A549 (cell line): Measurements from ENCODE around the gene ARMH2. TPM values are rescaled to one million over a fixed set of nuclear protein-coding genes. Genes with fewer than 3 reads are reported as not detected.

Experiments used
- ATAC-seq, 2 experiments: fragments of 200-7000 bp in 1 of 2; fragments of >200 bp in 1 of 2; cut with Nextera tagmentation in 1 of 2; cut with Tn5 transposase in 1 of 2; 3 replicates each; pipeline versions ENCODE4 v1.8.0 to v1.9.1; 2018 to 2020; ENCODE audit warnings: mild to moderate bottlenecking in 1 of 2, moderate library complexity in 1 of 2
- CTCF ChIA-PET: fragments of 300-600 bp; sonication (Branson Sonifier 250); formaldehyde crosslinking; extraction: SDS; loops from one replicate; lab custom pipeline; 2021; ENCODE audit warnings: antibody characterized with exemption, inconsistent platforms; lab: Yijun Ruan, JAX
- POLR2A ChIA-PET: fragments of 350-600 bp; formaldehyde crosslinking; extraction: SDS; loops from one replicate; lab custom pipeline; 2021; ENCODE audit warnings: antibody characterized with exemption, inconsistent platforms; lab: Yijun Ruan, JAX
- DNase-seq, 2 experiments: peaks; one replicate each; pipeline versions ENCODE4 v3.0.0 to v3.0.0-alpha.2; 2011 to 2016; ENCODE audit warnings: low read depth in 1 of 2, low spot score in 1 of 2
- FAIRE-seq: peaks from 2 replicates; lab custom pipeline; 2011; peaks lifted over from hg19 to GRCh38; lab: Jason Lieb, UNC
- H3K27ac ChIP-seq, 2 experiments: fragments of >200 bp; sonication (Bioruptor Twin); formaldehyde crosslinking; 3 replicates each; pipeline ENCODE4 v1.5.1; 2016 to 2017
- H3K4me1 ChIP-seq: fragments of >200 bp; sonication (Bioruptor Twin); formaldehyde crosslinking; 3 replicates; pipeline ENCODE4 v1.6.1; 2016
- H3K4me2 ChIP-seq: fragments of >200 bp; sonication (Bioruptor Twin); formaldehyde crosslinking; 3 replicates; pipeline ENCODE4 v1.6.1; 2016
- H3K4me3 ChIP-seq: fragments of >200 bp; sonication (Bioruptor Twin); formaldehyde crosslinking; 3 replicates; pipeline ENCODE4 v1.5.1; 2016
- H3K9me3 ChIP-seq: fragments of >200 bp; sonication (Bioruptor Twin); formaldehyde crosslinking; 3 replicates; pipeline ENCODE4 v1.6.1; 2016
- ATOH8 ChIP-seq: fragments of 250-450 bp; sonication (Bioruptor Pico); IDR thresholded peaks from 2 replicates; pipeline ENCODE4 v1.5.0; 2020; ENCODE audit warnings: low read depth, mild to moderate bottlenecking, moderate library complexity
- CHD2 ChIP-seq: fragments of 150-350 bp; IDR thresholded peaks from 2 replicates; pipeline ENCODE4 v1.6.1; 2014; ENCODE audit warnings: low read length; ENCODE audit not compliant: partially characterized antibody
- CHD4 ChIP-seq: fragments of 200-600 bp; sonication (generic); IDR thresholded peaks from 2 replicates; pipeline ENCODE4 v1.6.1; 2016; ENCODE audit warnings: antibody characterized with exemption, mild to moderate bottlenecking, borderline replicate concordance
- CTCF ChIP-seq: fragments of >200 bp; sonication (Bioruptor Twin); formaldehyde crosslinking; IDR thresholded peaks from 3 replicates; pipeline ENCODE4 v1.5.1; 2016
- EHF ChIP-seq: fragments of 250-450 bp; sonication (Bioruptor Pico); IDR thresholded peaks from 2 replicates; pipeline ENCODE4 v1.5.0; 2020; ENCODE audit warnings: mild to moderate bottlenecking
- FOSB ChIP-seq: fragments of 250-450 bp; sonication (Bioruptor Pico); IDR thresholded peaks from 2 replicates; pipeline ENCODE4 v1.5.0; 2020; ENCODE audit warnings: mild to moderate bottlenecking, moderate library complexity
- FOSL2 ChIP-seq, 2 experiments: fragments of 450-650 bp in 1 of 2; fragments of >200 bp in 1 of 2; sonication (Bioruptor Twin) in 1 of 2; formaldehyde crosslinking; IDR thresholded peaks; 2 replicates each; pipeline versions ENCODE4 v1.5.0 to v1.6.1; 2016 to 2020; ENCODE audit warnings: mild to moderate bottlenecking in 1 of 2, moderate library complexity in 1 of 2
- FOXS1 ChIP-seq: fragments of 250-450 bp; sonication (Bioruptor Pico); IDR thresholded peaks from 2 replicates; pipeline ENCODE4 v1.5.0; 2020; ENCODE audit warnings: mild to moderate bottlenecking, moderate library complexity
- HDAC2 ChIP-seq: fragments of 200-600 bp; sonication (generic); IDR thresholded peaks from 2 replicates; pipeline ENCODE4 v1.6.1; 2016
- HES2 ChIP-seq: fragments of >200 bp; sonication (Bioruptor Twin); formaldehyde crosslinking; IDR thresholded peaks from 2 replicates; pipeline ENCODE4 v1.6.1; 2016
- HEYL ChIP-seq: fragments of 250-450 bp; sonication (Bioruptor Pico); IDR thresholded peaks from 2 replicates; pipeline ENCODE4 v1.8.0; 2021; ENCODE audit warnings: mild to moderate bottlenecking, moderate library complexity
- HOXB13 ChIP-seq: fragments of 250-450 bp; sonication (Bioruptor Pico); IDR thresholded peaks from 2 replicates; pipeline ENCODE4 v1.5.0; 2020; ENCODE audit warnings: low read depth, mild to moderate bottlenecking, moderate library complexity
- MAFK ChIP-seq: fragments of 450-650 bp; IDR thresholded peaks from 2 replicates; pipeline ENCODE4 v1.6.1; 2014; ENCODE audit not compliant: partially characterized antibody
- MAX ChIP-seq: IDR thresholded peaks from 2 replicates; pipeline ENCODE4 v1.6.1; 2012
- MYC ChIP-seq: IDR thresholded peaks from 2 replicates; pipeline ENCODE4 v1.6.1; 2012; ENCODE audit warnings: mild to moderate bottlenecking, inconsistent platforms, low read length, improper control_type of control experiment, borderline replicate concordance
- NFE2L2 ChIP-seq: fragments of 150-350 bp; conservative IDR thresholded peaks from 2 replicates; pipeline ENCODE4 v1.6.1; 2014; ENCODE audit warnings: low read length
- NPAS2 ChIP-seq: fragments of 250-450 bp; sonication (Bioruptor Pico); IDR thresholded peaks from 2 replicates; pipeline ENCODE4 v1.8.0; 2022; ENCODE audit warnings: mild to moderate bottlenecking, moderate library complexity, borderline replicate concordance
- PHF8 ChIP-seq: fragments of 200-600 bp; sonication (generic); IDR thresholded peaks from 2 replicates; pipeline ENCODE4 v1.6.1; 2016; ENCODE audit warnings: low read depth, mild to moderate bottlenecking, antibody characterized with exemption, moderate library complexity, borderline replicate concordance
- POLR2A ChIP-seq: IDR thresholded peaks from 2 replicates; pipeline ENCODE4 v1.6.1; 2012; ENCODE audit warnings: mild to moderate bottlenecking, low read length
- POLR2AphosphoS2 ChIP-seq: conservative IDR thresholded peaks from 2 replicates; pipeline ENCODE4 v1.6.1; 2012; ENCODE audit warnings: low read length, improper control_type of control experiment, inconsistent platforms
- RARB ChIP-seq: fragments of 250-450 bp; sonication (Bioruptor Pico); IDR thresholded peaks from 2 replicates; pipeline ENCODE4 v1.8.0; 2021; ENCODE audit warnings: mild to moderate bottlenecking, moderate library complexity
- RCOR1 ChIP-seq: fragments of 150-350 bp; IDR thresholded peaks from 2 replicates; pipeline ENCODE4 v1.6.1; 2014; ENCODE audit warnings: antibody characterized with exemption, low read length, low read depth
- REST ChIP-seq: fragments of 200-600 bp; sonication (generic); IDR thresholded peaks from 2 replicates; pipeline ENCODE4 v1.6.1; 2016; ENCODE audit warnings: antibody characterized with exemption, mild to moderate bottlenecking, moderate library complexity
- RFX5 ChIP-seq: fragments of 450-650 bp; IDR thresholded peaks from 2 replicates; pipeline ENCODE4 v1.7.1; 2014; ENCODE audit warnings: antibody characterized with exemption, mild to moderate bottlenecking, moderate library complexity
- SREBF2 ChIP-seq: fragments of 450-650 bp; IDR thresholded peaks from 2 replicates; pipeline ENCODE4 v1.6.1; 2014; ENCODE audit warnings: mild to moderate bottlenecking, moderate library complexity
- TP53 ChIP-seq: fragments of 250-450 bp; sonication (Bioruptor Pico); IDR thresholded peaks from 2 replicates; pipeline ENCODE4 v1.5.0; 2021; ENCODE audit warnings: mild to moderate bottlenecking, moderate library complexity
- ZNF302 ChIP-seq: fragments of 250-450 bp; sonication (Bioruptor Pico); IDR thresholded peaks from 2 replicates; pipeline ENCODE4 v1.9.0; 2021; ENCODE audit warnings: inconsistent platforms, mild to moderate bottlenecking, moderate library complexity
- ZSCAN20 ChIP-seq: fragments of 250-450 bp; sonication (Bioruptor Pico); IDR thresholded peaks from 2 replicates; pipeline ENCODE4 v1.8.0; 2022; ENCODE audit warnings: mild to moderate bottlenecking, moderate library complexity
- WGBS: methylation state at CpG from one replicate; pipeline ENCODE4 v1.1.6; 2017; ENCODE audit errors: missing lambda C conversion rate; 5-methylcytosine and 5-hydroxymethylcytosine counted together
- polyA plus RNA-seq, 4 experiments: library from polyadenylated mRNA; depleted of rRNA in 3 of 4; stranded (reverse); fragments of >200 nt; fragmentation: RNase III in 1 of 4; extraction: RNeasy Plus Mini Kit Qiagen cat#74134 plus additional on column Dnase treatment in 1 of 4; gene quantifications; 2 replicates in 3 of 4; 3 replicates in 1 of 4; pipeline ENCODE4 v1.2.3, GENCODE V29; 2011 to 2017

The ARMH2 gene
- polyA plus RNA-seq, 2 of the 4 experiments (the other 2 are of a cell fraction) = not detected

GRCh38 chr6:24797596-24798216 lies 1.0 kb downstream of the ARMH2 start:
- POLR2A ChIA-PET = interaction anchor here (0.7 kb wide), 1 partner anchor 435 kb away, joined by 3 read pairs; no protein-coding TSS in a partner anchor
- no peak for TF ChIP-seq MAX
- no peak for DNase-seq
- WGBS = 71% methylated on average over 6 of the region's 6 CpGs
- ATAC-seq = no peak
- H3K4me3 ChIP-seq = no peak overlapping the region
- CTCF ChIA-PET = interaction anchor here (1.6 to 2.1 kb wide), 2 partner anchors 13 to 26 kb away, joined by 4 to 6 read pairs; no protein-coding TSS in a partner anchor
- H3K4me2 ChIP-seq = no peak overlapping the region
- no peak for FAIRE-seq
- no peak overlapping the region for H3K27ac ChIP-seq
- no peaks in the 10 kb centered on the region for H3K9me3 ChIP-seq
- H3K4me1 ChIP-seq = peaks cover 9% of the 10 kb centered on the region

- no peak for ATAC-seq
- FAIRE-seq = no peak
- ChIA-PET POLR2A (no interaction called here), CTCF (interaction anchor here (1.6 kb wide), 1 partner anchor 14 kb away, joined by 4 read pairs; no protein-coding TSS in a partner anchor)
- Histone ChIP-seq H3K27ac (no peak overlapping the region), H3K9me3 (no peaks in the 10 kb centered on the region), H3K4me1 (no peaks in the 10 kb centered on the region; the same call in 2 of the 3 replicates), H3K4me2 (no peak overlapping the region), H3K4me3 (no peak overlapping the region)
- no peak for DNase-seq
- no peak for TF ChIP-seq CHD2
- TF ChIP-seq ZNF302 (CRISPR knock-in tag) = no peak
- no peak for TF ChIP-seq ZSCAN20 (CRISPR knock-in tag)
- no peak for TF ChIP-seq MAFK
- TF ChIP-seq FOXS1 (CRISPR knock-in tag) = no peak
- no peak for TF ChIP-seq NFE2L2
- no peak for TF ChIP-seq FOSL2 (IDR thresholded peaks at IDR 0.05)
- no peak for TF ChIP-seq FOSL2 (CRISPR knock-in tag; IDR thresholded peaks at IDR 0.05)
- TF ChIP-seq RCOR1 = no peak
- TF ChIP-seq HOXB13 (CRISPR knock-in tag) = no peak
- no peak for TF ChIP-seq NPAS2
- TF ChIP-seq CHD4 = no peak
- TF ChIP-seq TP53 = no peak
- no peak for TF ChIP-seq SREBF2
- no peak for TF ChIP-seq RFX5
- no peak for TF ChIP-seq RARB
- no peak for TF ChIP-seq HEYL (CRISPR knock-in tag)
- TF ChIP-seq CTCF = no peak
- WGBS = 86% methylated on average over 6 of the region's 6 CpGs
Observed at GRCh38 chr6:24796616-24797290, 2.0 kb downstream of the ARMH2 start.

GRCh38 chr6:24795106-24795505 lies 3.6 kb downstream of the ARMH2 start:
- no peak overlapping the region for H3K4me3 ChIP-seq
- no peaks in the 10 kb centered on the region for H3K4me1 ChIP-seq
- no peak for DNase-seq
- no peak overlapping the region for H3K4me2 ChIP-seq
- no peaks in the 10 kb centered on the region for H3K9me3 ChIP-seq
- ChIA-PET POLR2A (no interaction called here), CTCF (no interaction called here)
- FAIRE-seq = no peak
- TF ChIP-seq HES2 (no peak), TP53 (no peak), HDAC2 (no peak), NFE2L2 (no peak), ATOH8 (no peak), POLR2AphosphoS2 (no peak), EHF (no peak), RCOR1 (no peak), MYC (no peak), POLR2A (no peak), PHF8 (no peak), FOSB (CRISPR knock-in tag) (no peak), REST (no peak)
- H3K27ac ChIP-seq = no peak overlapping the region
- WGBS = 97% methylated on average over 2 of the region's 2 CpGs
- ATAC-seq = no peak
